A549 (cell line): ENCODE results near the gene KCTD3.

ENCODE experiments used
- ESRRA ChIP-seq: fragments of 150-350 bp; IDR thresholded peaks from 2 replicates; pipeline ENCODE4 v1.6.1; 2014; ENCODE audit warnings: mild to moderate bottlenecking, low read length, borderline replicate concordance
- FOSL2 ChIP-seq, 2 experiments: fragments of 450-650 bp in 1 of 2; fragments of >200 bp in 1 of 2; sonication (Bioruptor Twin) in 1 of 2; formaldehyde crosslinking; IDR thresholded peaks; 2 replicates each; pipeline versions ENCODE4 v1.5.0 to v1.6.1; 2016 to 2020; ENCODE audit warnings: mild to moderate bottlenecking in 1 of 2, moderate library complexity in 1 of 2
- HOXA7 ChIP-seq: fragments of 250-450 bp; sonication (Bioruptor Pico); IDR thresholded peaks from 2 replicates; pipeline ENCODE4 v1.5.0; 2020; ENCODE audit warnings: mild to moderate bottlenecking, moderate library complexity
- HOXB13 ChIP-seq: fragments of 250-450 bp; sonication (Bioruptor Pico); IDR thresholded peaks from 2 replicates; pipeline ENCODE4 v1.5.0; 2020; ENCODE audit warnings: low read depth, mild to moderate bottlenecking, moderate library complexity
- JUN ChIP-seq, 2 experiments: fragments of >200 bp; sonication (Bioruptor Twin); formaldehyde crosslinking; IDR thresholded peaks; 2 replicates in 1 of 2; 3 replicates in 1 of 2; pipeline ENCODE4 v1.6.1; 2016 to 2017
- MAZ ChIP-seq: fragments of 150-350 bp; IDR thresholded peaks from 2 replicates; pipeline ENCODE4 v1.6.1; 2014; ENCODE audit warnings: antibody characterized with exemption, low read depth, low read length, borderline replicate concordance
- NFE2L2 ChIP-seq: fragments of 150-350 bp; conservative IDR thresholded peaks from 2 replicates; pipeline ENCODE4 v1.6.1; 2014; ENCODE audit warnings: low read length
- POLR2AphosphoS2 ChIP-seq: conservative IDR thresholded peaks from 2 replicates; pipeline ENCODE4 v1.6.1; 2012; ENCODE audit warnings: low read length, improper control_type of control experiment, inconsistent platforms
- SMC3 ChIP-seq: fragments of >200 bp; sonication (Bioruptor Twin); formaldehyde crosslinking; IDR thresholded peaks from 3 replicates; pipeline ENCODE4 v1.6.1; 2018; ENCODE audit warnings: inconsistent platforms
- TF ChIP-seq, protein P1 (sequence below): fragments of >200 bp; sonication (Bioruptor Twin); formaldehyde crosslinking; IDR thresholded peaks from 3 replicates; pipeline ENCODE4 v1.5.1; 2016
- TF ChIP-seq, protein P2 (sequence below): fragments of 200-600 bp; sonication (generic); IDR thresholded peaks from 2 replicates; pipeline ENCODE4 v1.6.1; 2016; ENCODE audit warnings: antibody characterized with exemption, mild to moderate bottlenecking, moderate library complexity

DNA sequence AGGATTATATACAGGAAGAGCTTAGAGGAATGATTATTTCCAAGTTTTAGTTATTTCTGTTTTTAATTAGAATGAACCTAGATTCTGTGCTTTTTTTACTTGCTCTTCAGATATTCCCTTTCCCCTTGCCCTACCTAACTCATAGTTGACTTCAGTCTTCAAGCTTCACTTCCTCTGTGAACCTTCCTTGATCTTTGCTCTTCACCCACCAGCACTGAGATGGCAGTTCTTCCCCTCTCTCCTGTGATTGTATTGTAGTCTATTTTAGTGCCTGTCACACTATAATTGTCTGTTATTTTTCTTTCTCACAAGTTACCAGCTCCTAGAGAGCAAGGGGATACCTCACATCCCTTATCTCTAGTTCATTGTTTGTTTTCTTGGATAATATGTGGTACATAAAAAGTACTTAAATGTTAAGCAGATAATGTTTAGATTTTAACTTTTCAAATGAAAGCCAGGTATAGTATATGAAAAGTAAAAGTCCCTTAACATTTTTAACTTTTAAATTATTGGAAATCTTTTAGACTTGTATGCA lies 33.2 kb downstream of the KCTD3 start:
- TF ChIP-seq, protein P1, sequence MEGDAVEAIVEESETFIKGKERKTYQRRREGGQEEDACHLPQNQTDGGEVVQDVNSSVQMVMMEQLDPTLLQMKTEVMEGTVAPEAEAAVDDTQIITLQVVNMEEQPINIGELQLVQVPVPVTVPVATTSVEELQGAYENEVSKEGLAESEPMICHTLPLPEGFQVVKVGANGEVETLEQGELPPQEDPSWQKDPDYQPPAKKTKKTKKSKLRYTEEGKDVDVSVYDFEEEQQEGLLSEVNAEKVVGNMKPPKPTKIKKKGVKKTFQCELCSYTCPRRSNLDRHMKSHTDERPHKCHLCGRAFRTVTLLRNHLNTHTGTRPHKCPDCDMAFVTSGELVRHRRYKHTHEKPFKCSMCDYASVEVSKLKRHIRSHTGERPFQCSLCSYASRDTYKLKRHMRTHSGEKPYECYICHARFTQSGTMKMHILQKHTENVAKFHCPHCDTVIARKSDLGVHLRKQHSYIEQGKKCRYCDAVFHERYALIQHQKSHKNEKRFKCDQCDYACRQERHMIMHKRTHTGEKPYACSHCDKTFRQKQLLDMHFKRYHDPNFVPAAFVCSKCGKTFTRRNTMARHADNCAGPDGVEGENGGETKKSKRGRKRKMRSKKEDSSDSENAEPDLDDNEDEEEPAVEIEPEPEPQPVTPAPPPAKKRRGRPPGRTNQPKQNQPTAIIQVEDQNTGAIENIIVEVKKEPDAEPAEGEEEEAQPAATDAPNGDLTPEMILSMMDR = no peak
- TF ChIP-seq SMC3 = no peak
- TF ChIP-seq NFE2L2 = no peak
- no peak for TF ChIP-seq ESRRA
- TF ChIP-seq JUN (IDR thresholded peaks at IDR 0.05) = no peak
- TF ChIP-seq, protein P2, sequence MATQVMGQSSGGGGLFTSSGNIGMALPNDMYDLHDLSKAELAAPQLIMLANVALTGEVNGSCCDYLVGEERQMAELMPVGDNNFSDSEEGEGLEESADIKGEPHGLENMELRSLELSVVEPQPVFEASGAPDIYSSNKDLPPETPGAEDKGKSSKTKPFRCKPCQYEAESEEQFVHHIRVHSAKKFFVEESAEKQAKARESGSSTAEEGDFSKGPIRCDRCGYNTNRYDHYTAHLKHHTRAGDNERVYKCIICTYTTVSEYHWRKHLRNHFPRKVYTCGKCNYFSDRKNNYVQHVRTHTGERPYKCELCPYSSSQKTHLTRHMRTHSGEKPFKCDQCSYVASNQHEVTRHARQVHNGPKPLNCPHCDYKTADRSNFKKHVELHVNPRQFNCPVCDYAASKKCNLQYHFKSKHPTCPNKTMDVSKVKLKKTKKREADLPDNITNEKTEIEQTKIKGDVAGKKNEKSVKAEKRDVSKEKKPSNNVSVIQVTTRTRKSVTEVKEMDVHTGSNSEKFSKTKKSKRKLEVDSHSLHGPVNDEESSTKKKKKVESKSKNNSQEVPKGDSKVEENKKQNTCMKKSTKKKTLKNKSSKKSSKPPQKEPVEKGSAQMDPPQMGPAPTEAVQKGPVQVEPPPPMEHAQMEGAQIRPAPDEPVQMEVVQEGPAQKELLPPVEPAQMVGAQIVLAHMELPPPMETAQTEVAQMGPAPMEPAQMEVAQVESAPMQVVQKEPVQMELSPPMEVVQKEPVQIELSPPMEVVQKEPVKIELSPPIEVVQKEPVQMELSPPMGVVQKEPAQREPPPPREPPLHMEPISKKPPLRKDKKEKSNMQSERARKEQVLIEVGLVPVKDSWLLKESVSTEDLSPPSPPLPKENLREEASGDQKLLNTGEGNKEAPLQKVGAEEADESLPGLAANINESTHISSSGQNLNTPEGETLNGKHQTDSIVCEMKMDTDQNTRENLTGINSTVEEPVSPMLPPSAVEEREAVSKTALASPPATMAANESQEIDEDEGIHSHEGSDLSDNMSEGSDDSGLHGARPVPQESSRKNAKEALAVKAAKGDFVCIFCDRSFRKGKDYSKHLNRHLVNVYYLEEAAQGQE = no peak
- TF ChIP-seq FOSL2 (IDR thresholded peaks at IDR 0.05) = no peak
- no peak for TF ChIP-seq FOSL2 (CRISPR knock-in tag; IDR thresholded peaks at IDR 0.05)
- no peak for TF ChIP-seq MAZ
- TF ChIP-seq HOXA7 (CRISPR knock-in tag) = no peak
- TF ChIP-seq HOXB13 = no peak
- TF ChIP-seq POLR2AphosphoS2 = no peak
